Central memory CD4-positive, alpha-beta T cell (primary cell): ENCODE measurements around the gene ATP9A.
"Not testable (repeated sequence)": the region's sequence is repeated elsewhere in the genome, so short reads cannot be mapped to it uniquely, and the experiment has no call there.

Experiments
- DNase-seq: peaks from one replicate; pipeline ENCODE4 v3.0.0; 2022

ATP9A gene

GRCh38 chr20:51796340-51796739 lies 28.1 kb upstream of the ATP9A start:
- no peak for DNase-seq

DNA sequence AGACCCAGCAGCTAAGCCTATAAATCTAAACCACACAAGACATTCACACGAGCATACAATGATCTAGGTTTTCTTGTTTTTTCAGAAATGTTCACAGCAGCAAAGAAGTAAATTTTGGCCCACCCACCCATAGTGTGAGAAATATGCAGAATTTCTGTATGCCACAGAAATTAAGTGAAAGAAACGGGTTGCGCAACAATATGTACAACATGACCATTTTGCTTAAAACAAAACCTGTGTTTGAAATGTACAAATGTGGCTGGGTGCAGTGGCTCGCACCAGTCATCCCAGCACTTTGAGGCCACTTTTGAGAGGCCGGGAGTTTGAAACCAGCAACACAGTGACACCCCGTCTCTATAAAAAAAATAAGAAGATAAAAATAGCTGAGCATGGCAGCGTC lies 24.8 kb upstream of the ATP9A start:
- DNase-seq, result no peak

DNA sequence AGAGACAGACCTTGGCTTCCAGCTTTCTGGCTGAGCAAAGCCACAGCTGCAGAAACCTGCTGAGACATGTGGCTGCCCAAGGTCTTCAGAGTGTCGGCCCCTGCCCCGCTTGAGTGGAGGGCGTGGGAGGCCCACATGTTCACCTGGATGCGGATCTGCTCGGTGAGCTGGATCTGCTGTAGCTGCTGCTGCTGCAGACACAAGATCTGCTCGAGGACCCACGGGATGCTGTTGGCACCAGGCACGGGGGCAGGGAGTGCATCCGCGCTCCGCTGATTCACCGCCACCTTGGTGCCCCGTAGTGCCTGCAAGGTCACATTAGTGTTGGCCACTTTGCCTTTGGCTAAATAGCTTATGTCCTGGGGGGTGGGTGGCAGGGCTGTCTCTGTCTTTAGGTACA lies 23.4 kb upstream of the ATP9A start:
- DNase-seq, result no peak

GRCh38 chr20:51790256-51790655 lies 22.1 kb upstream of the ATP9A start:
- DNase-seq, result no peak

DNA sequence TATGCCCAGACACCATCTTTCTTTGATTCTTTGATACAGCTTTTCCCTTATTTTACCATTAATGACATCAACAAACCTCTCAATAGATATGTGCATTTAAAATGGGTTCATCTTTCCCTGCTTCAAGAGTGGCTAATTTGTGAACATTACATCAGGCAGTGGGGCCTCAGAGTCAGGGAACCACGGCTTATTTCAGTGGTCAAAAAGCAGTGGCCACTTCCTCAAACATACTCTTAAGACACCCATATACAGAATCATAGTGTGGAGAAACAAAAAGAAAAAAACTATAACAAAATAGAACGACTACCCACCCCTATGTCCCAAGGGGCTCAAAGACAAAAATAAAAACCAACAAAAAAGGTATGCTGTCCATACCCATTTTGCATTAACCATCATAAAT lies 21.2 kb upstream of the ATP9A start:
- DNase-seq, result no peak

DNA sequence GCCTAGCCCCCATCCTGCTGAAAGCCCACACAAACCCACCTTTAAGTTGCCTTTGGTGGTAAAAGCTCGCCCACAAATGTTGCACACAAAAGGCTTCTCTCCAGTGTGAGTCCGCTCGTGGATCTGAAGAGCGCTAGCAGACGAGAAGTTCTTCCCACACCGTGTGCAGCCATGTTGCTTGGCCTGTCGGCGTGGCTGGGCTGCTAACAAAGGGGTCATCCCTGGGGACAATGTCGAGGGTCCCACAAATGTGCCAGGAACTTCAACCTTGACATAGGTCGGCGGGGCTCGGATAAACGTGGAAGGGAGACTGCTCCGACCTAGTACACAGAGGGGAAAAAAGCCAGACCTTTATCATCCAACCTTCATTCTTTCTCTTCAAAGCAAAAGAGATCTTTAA lies 20.6 kb upstream of the ATP9A start:
- DNase-seq, result no peak

- no peak for DNase-seq
These were observed 16.1 kb upstream of the ATP9A start for GRCh38 chr20:51784299-51784698.

DNA sequence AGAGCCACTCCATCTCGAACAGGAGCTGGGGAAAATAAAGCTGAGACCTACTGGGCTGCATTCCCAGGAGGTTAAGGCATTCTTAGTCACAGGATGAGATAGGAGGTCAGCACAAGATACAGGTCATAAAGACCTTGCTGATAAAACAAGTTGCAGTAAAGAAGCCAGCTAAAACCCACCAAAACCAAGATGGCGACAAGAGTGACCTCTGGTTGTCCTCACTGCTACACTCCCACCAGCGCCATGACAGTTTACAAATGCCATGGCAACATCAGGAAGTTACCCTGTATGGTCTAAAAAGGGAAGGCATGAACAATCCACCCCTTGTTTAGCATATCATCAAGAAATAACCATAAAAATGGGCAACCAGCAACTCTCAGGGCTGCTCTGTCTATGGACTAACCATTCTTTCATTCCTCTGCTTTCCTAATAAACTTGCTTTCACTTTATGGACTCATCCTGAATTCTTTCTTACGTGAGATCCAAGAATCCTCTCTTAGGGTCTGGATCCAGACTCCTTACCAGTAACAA lies 10.1 kb upstream of the ATP9A start:
- not testable (repeated sequence) for DNase-seq

- DNase-seq, result no peak
These were observed 7.1 kb upstream of the ATP9A start for GRCh38 chr20:51775241-51775640.

GRCh38 chr20:51772236-51772635 lies 4.0 kb upstream of the ATP9A start:
- no peak for DNase-seq

GRCh38 chr20:51769976-51770615 lies 1.9 kb upstream of the ATP9A start:
- DNase-seq, result no peak

DNA sequence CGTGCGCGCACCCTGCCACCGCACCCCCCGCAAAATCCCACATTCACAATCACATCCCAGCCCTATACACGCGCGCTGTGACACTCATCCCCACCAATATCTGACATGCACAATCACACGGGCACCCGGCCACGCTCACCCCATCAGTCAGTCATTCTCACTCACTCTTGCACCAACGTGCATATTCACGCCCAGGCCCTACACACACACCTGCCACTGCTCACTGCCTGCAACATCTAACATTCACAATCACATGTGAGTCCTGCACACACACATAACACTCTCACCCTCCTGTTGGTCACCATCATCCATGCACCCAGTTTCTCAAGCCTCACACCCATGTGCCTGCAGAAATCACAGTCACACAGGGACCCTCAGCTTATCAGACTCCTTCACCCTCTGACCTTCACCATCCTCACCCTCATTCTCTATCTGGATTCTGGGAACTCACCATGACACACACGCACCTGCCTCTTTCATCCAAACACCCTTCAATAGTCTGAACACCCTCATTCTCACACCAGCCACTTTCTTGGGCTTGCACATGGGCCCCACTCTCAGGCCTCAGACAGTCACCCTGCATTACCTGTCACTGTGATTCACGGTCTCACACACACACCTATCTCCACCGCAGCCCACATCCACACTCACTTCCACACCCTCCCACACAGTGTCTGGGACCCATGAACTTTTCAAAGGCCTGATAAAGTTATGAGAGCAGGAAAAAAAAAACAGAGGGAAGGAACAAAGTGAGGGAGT lies 748 bp upstream of the ATP9A start:
- DNase-seq, result no peak

DNA sequence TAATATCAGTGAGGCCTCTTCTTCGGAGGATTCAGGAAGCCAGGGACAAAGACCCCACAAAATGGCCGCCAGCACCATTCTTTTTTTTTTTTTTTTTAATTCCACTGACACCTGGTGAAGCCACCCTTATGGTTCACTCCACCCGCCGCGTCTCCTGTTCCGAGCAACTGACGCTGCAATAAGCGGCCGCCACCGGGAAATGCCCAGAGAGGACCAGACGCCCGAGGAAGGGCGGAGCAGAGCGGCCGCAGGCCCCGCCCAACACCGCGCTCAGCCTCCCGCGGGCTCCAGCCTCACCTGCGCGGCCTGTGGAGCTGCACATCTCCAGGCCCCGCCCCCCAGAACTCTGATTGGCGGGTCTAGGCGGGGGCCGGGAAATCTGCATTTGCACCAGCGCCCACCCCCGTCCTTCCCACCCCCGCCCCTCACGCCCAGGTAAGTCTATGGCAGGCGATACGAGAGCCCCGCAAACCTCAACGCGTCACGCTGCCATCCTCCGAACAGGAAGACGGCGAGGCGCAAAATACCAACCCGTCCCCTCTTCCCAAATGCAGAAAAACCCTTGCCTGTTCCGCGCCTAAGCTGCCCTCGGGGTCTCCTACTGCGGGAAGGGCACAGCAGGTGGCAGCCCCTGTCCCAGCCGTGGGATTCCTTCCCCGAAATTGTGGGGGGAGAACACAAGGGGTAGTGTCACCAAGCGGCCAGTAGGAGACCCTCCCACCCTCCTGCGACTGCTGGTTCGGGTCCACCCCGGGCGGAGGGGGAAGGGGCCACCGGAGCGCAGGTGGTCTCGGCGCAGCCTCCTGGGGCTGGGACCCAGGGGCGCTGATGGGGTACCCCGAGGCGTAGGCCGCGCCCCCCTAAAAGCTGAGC lies 960 bp downstream of the ATP9A start:
- no peak for DNase-seq

DNA sequence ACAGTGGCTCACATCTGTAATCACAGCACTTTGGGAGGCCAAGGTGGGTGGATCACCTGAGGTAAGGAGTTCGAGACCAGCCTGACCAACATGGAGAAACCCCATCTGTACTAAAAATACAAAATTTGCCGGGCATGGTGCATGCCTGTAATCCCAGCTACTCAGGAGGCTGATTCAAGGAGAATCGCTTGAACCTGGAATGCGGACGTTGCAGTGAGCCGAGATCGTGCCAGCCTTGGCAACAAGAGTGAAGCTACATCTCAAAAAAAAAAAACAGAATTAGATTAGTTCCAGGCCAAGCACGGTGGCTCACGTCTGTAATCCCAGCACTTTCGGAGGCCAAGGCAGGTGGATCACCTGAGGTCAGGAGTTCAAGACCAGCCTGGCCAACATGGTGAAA lies 2.8 kb downstream of the ATP9A start:
- DNase-seq, result not testable (repeated sequence)

DNA sequence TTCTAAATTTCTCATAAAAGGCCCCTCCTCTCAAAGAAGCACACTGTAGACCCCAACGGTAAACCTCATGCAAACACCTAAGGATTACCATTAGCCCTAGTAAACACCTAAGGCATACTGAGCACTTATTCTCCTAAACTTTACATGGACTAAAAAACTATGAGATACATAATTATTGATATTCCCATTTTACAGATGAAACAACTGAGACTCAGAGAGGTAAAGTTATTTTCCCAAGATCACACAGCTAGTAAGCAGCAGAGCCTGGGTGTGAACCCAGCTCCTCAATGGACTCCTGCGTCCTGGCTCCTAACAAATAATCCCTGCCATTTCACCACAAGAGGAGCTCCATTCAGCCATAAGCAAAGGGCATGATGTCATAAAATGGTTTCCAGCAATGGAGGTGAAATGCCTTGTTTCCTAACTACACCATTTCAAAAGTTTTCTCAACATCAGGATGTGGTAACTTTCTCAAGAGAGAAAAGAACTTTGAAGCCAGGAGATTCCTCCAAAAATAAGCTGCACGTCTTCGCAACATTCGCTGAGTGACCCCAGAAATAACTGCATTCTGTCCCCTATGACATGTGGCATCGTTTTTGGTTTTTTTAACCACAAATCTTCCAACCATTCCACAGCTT lies 4.1 kb downstream of the ATP9A start:
- no peak for DNase-seq

DNA sequence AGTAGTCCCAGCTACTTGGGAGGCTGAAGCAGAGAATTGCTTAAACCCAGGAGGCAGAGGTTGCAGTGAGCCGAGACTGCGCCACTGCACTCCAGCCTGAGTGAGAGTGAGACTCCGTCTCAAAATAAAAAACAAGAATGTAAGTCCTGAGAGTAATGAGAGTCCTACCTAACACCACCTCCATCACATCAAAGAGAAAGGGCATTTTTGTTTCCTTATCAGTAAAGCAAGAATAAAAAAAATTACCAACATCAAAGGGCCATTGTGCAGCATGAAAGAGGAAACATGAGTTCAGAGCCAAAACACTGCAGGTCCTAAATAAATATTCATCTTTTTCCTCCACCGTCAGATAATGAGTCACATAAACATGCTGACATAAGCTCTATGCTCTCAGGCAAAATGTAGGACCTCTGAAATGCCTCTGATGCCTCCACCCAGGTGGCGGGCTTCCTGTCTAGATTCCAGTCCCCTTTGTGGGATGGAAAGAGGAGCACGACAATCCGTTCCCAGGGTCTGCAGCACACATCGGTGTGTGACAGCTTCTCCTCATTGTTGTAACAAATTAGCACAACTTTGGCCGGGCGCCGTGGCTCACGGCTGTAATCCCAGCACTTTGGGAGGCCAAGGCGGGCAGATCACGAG lies 7.2 kb downstream of the ATP9A start:
- no peak for DNase-seq

DNA sequence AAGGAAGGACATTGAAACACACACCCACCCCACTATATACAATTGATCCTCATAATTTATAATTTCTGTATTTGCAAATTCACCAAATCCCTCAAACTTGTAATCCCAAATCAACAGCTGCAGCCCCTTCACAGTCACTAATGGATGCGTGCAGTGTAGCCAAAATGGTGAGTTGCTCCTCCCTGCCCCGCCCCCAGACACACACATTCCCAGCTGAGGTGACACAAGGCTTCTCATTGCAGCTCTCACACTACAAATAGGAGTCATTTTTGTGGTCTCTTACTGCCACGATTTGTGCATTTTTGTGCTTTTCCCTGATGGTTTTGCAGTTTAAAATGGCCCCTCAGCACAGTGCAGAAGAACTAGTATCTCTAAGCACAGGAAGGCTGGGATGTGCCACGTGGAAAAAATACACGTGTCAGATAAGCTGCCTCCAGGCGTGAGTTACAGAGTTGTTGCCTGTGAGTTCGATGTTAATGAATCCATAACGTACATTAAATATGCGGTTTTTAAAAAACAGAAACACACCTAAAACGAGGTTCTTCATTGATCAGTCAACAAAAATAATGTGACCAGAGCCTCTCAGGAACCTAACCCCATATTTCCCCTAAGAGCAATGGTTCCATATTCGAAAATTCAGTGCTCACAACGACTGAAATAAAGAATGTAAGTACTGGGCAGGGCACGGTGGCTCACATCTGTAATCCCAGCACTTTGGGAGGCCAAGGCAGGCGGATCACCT lies 8.2 kb downstream of the ATP9A start:
- DNase-seq, result no peak

GRCh38 chr20:51758978-51759544 lies 9.1 kb downstream of the ATP9A start:
- DNase-seq, result no peak

- DNase-seq, result no peak
These were observed 11.0 kb downstream of the ATP9A start for GRCh38 chr20:51757226-51757625.

DNA sequence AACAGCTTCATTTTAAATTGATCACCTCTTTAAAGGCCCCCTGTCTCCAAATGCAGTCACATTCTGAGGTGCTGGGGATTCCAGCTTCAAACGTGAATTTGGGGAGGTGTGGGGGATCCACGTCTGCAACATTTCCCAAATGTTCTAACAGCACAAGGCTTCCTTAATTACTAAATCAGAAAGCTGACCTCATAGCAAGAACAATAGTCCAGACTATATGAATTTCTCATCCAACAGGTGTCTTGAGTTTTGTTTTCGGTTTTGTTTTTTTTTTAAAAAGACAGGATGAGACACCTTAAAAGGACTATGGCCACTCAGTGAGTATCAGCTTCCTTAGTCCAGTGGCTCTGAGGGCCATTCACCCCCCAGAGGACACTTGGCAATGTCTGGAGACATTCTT lies 11.5 kb downstream of the ATP9A start:
- DNase-seq, result no peak

DNA sequence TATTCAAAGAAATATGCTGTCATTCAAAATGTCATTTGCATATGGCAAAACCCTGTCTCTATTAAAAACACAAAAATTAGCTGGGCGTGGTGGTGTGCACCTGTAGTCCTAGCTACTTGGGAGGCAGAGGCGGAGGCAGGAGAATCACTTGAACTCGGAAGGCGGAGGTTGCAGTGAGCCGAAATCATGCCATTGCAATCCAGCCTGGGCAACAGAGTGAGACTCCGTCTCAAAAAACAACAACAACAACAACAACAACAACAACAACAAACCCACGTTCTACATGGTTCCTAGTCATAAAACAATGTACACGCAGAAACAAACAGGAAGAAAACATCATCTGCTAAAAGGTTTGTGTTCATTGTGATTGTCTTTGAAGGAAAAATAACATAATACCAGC lies 15.0 kb downstream of the ATP9A start:
- DNase-seq, result not testable (repeated sequence)
